ENCODE data around the gene SLC41A3.

Gene SLC41A3

DNA sequence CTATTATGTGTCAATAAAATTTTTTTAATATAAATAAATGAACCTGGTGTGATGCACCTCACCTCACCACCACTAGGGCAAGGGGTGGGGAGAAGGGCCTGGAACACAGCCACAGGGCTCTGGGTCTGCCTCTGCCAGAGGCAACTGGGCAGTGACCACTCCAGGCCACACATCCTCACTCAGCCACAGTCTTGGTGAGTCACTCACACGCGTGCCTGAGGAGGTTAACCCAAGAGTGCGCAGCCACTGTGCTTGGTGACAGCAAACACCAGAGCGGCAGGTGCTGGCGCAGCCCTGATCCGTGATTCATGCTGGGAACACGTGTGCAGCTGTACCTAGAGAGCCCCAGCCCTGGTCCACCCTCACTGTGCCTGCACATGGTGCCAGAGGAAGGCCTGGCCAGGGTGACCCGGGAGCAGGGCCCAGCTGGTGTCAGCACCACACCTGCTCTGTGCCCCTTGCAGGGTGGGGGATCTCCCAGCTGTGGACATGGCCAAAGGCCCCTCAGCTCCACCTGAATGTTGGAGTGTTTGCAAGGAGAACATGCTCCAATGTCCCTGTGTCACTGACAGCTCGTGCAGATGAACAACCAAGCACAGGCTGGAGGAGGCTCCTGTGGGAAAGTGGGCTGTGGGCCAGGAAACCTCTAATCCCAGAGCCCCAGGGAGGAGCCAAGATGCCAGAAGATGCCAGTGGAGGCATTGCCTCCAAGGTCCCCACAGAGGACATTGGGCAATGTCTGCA, 2.1 kb downstream of the SLC41A3 start:
- Histone ChIP-seq H3K4ac (ENCODE audit: low read depth, low read length) (no peak overlapping the region), H3K27ac (ENCODE audit: low read depth, low read length) (no peak overlapping the region)
- WGBS (ENCODE audit: extremely low coverage, insufficient coverage, low lambda C conversion rate) = no CpG with 5 or more reads among the region's 9 CpGs

DNA sequence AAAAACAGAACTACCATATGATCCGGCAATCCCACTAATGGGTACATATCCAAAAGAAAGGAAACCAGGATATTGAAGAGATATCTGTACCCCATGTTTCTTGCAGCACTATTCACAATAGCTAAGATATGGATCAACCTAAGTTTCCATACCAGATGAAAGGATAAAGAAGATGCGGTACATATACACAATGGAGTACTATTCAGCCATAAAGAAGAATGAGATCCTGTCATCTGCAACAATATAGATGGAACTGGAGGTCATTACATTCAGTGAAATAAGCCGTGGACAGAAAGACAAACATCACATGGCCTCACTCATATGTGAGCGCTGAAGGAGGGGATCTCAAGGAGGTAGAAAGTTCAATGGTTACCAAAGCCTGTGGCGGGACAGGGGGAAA, 3.0 kb downstream of the SLC41A3 start:
- no peaks in the 10 kb centered on the region for H3K79me2 ChIP-seq (ENCODE audit: control insufficient read depth, insufficient read depth, low read length)
- WGBS (ENCODE audit: extremely low coverage, insufficient coverage, low lambda C conversion rate) = no CpG with 5 or more reads among the region's 5 CpGs
- no peaks in the 10 kb centered on the region for H3K36me3 ChIP-seq (ENCODE audit: control insufficient read depth, insufficient read depth, low read length)
- no peak overlapping the region for H2AK5ac ChIP-seq (ENCODE audit: low read length)
- H3K56ac ChIP-seq (ENCODE audit: low read length) = no peak overlapping the region
- H3K4me1 ChIP-seq (ENCODE audit: control insufficient read depth, low read depth, low read length) = no peaks in the 10 kb centered on the region
- no peak overlapping the region for H3K4ac ChIP-seq (ENCODE audit: low read depth, low read length)
- no peaks in the 10 kb centered on the region for H3K27me3 ChIP-seq (ENCODE audit: insufficient read depth, low read length, poor library complexity)
- no peak for DNase-seq
- H3K9ac ChIP-seq (ENCODE audit: low read length) = no peak overlapping the region
- no peak overlapping the region for H4K8ac ChIP-seq (ENCODE audit: low read depth, low read length)
- H3K27ac ChIP-seq (ENCODE audit: low read depth, low read length) = no peak overlapping the region
- no peak overlapping the region for H3K23ac ChIP-seq (ENCODE audit: low read length)
- no peak overlapping the region for H3K4me2 ChIP-seq (ENCODE audit: low read length)
- H4K5ac ChIP-seq (ENCODE audit: low read length) = no peak overlapping the region
- no peak overlapping the region for H3K18ac ChIP-seq (ENCODE audit: low read length)
- no peak overlapping the region for H3K4me3 ChIP-seq (ENCODE audit: low read length)
- no peak overlapping the region for H2BK120ac ChIP-seq (ENCODE audit: low read depth, low read length)
- no peak overlapping the region for H2BK15ac ChIP-seq (replicated peaks; ENCODE audit: low read depth)
- no peaks in the 10 kb centered on the region for H3K79me1 ChIP-seq (ENCODE audit: low read length)
- no peak overlapping the region for H2BK5ac ChIP-seq (ENCODE audit: low read length)

More for the DNA sequence above, 2.1 kb downstream of the SLC41A3 start:
- Histone ChIP-seq H3K27me3 (ENCODE audit: insufficient read depth, low read length, poor library complexity) (no peaks in the 10 kb centered on the region), H2BK15ac (replicated peaks; ENCODE audit: low read depth) (no peak overlapping the region), H4K8ac (ENCODE audit: low read depth, low read length) (no peak overlapping the region), H3K56ac (ENCODE audit: low read length) (no peak overlapping the region), H2AK5ac (ENCODE audit: low read length) (no peak overlapping the region), H3K4me3 (ENCODE audit: low read length) (no peak overlapping the region), H2BK5ac (ENCODE audit: low read length) (no peak overlapping the region), H3K79me2 (ENCODE audit: control insufficient read depth, insufficient read depth, low read length) (no peaks in the 10 kb centered on the region), H3K36me3 (ENCODE audit: control insufficient read depth, insufficient read depth, low read length) (no peaks in the 10 kb centered on the region), H3K4me2 (ENCODE audit: low read length) (no peak overlapping the region), H3K4me1 (ENCODE audit: control insufficient read depth, low read depth, low read length) (no peaks in the 10 kb centered on the region), H3K79me1 (ENCODE audit: low read length) (no peaks in the 10 kb centered on the region), H3K9ac (ENCODE audit: low read length) (no peak overlapping the region), H3K23ac (ENCODE audit: low read length) (no peak overlapping the region), H3K18ac (ENCODE audit: low read length) (no peak overlapping the region), H4K5ac (ENCODE audit: low read length) (no peak overlapping the region), H2BK120ac (ENCODE audit: low read depth, low read length) (no peak overlapping the region)
- DNase-seq = peak; percentile 18

DNA sequence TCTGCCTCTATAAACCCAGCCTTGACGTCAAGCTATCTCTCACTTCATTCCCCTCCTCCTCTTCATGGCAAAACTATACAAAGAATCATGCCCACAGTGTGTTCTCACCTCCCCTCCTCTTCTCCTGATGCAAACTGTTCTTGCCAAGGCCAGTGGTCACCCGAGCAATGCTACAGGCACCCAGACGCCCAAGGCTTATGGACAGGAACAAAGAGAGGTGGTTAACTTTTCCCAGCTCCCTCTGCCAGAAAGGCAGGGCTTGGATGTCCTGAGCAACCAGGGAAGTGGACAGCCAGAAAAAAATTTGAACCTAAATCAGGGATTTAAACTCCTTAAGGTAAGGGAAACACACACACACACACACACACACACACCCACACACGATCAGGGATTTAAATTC, 5.1 kb downstream of the SLC41A3 start:
- no peaks in the 10 kb centered on the region for H3K36me3 ChIP-seq (ENCODE audit: control insufficient read depth, insufficient read depth, low read length)
- no peak for DNase-seq
- no peak overlapping the region for H3K4ac ChIP-seq (ENCODE audit: low read depth, low read length)
- H2BK120ac ChIP-seq (ENCODE audit: low read depth, low read length) = no peak overlapping the region
- no peaks in the 10 kb centered on the region for H3K79me1 ChIP-seq (ENCODE audit: low read length)
- no peaks in the 10 kb centered on the region for H3K27me3 ChIP-seq (ENCODE audit: insufficient read depth, low read length, poor library complexity)
- H3K23ac ChIP-seq (ENCODE audit: low read length) = no peak overlapping the region
- H3K4me1 ChIP-seq (ENCODE audit: control insufficient read depth, low read depth, low read length) = no peaks in the 10 kb centered on the region
- no peaks in the 10 kb centered on the region for H3K79me2 ChIP-seq (ENCODE audit: control insufficient read depth, insufficient read depth, low read length)
- H3K56ac ChIP-seq (ENCODE audit: low read length) = no peak overlapping the region
- no peak overlapping the region for H2BK15ac ChIP-seq (replicated peaks; ENCODE audit: low read depth)
- H4K8ac ChIP-seq (ENCODE audit: low read depth, low read length) = no peak overlapping the region
- H2BK5ac ChIP-seq (ENCODE audit: low read length) = no peak overlapping the region
- no peak overlapping the region for H3K27ac ChIP-seq (ENCODE audit: low read depth, low read length)
- no peak overlapping the region for H3K9ac ChIP-seq (ENCODE audit: low read length)
- no CpG with 5 or more reads among the region's 4 CpGs for WGBS (ENCODE audit: extremely low coverage, insufficient coverage, low lambda C conversion rate)
- no peak overlapping the region for H3K4me3 ChIP-seq (ENCODE audit: low read length)
- H3K4me2 ChIP-seq (ENCODE audit: low read length) = no peak overlapping the region
- no peak overlapping the region for H2AK5ac ChIP-seq (ENCODE audit: low read length)
- no peak overlapping the region for H4K5ac ChIP-seq (ENCODE audit: low read length)
- no peak overlapping the region for H3K18ac ChIP-seq (ENCODE audit: low read length)

DNA sequence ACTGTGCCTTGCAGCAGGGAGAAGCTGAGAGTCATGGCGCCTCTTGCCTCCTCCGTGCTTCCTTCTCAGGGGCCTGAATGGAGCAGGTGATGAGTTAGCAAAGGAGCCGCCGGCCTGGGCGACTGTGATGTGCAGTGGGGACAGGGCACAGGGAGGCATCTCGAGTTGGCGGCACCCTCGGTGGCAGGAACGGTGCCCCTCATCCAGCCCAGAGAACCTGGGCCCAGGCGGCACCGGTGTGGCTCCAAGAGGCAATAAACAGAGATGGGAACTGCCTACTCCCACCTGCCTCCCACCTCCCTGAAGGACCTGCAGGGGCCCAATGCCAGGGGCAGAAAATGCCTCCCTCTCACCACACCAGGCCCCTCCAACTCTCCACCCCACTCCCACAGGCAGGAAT, 6.2 kb downstream of the SLC41A3 start:
- Histone ChIP-seq H3K79me2 (ENCODE audit: control insufficient read depth, insufficient read depth, low read length) (no peaks in the 10 kb centered on the region), H3K4me3 (ENCODE audit: low read length) (no peak overlapping the region), H2BK15ac (replicated peaks; ENCODE audit: low read depth) (no peak overlapping the region), H3K18ac (ENCODE audit: low read length) (no peak overlapping the region), H2BK5ac (ENCODE audit: low read length) (no peak overlapping the region), H4K8ac (ENCODE audit: low read depth, low read length) (no peak overlapping the region), H3K9ac (ENCODE audit: low read length) (no peak overlapping the region), H3K4me2 (ENCODE audit: low read length) (no peak overlapping the region), H3K27ac (ENCODE audit: low read depth, low read length) (no peak overlapping the region), H3K36me3 (ENCODE audit: control insufficient read depth, insufficient read depth, low read length) (no peaks in the 10 kb centered on the region), H3K79me1 (ENCODE audit: low read length) (no peaks in the 10 kb centered on the region), H3K56ac (ENCODE audit: low read length) (no peak overlapping the region), H3K23ac (ENCODE audit: low read length) (no peak overlapping the region), H2AK5ac (ENCODE audit: low read length) (no peak overlapping the region), H2BK120ac (ENCODE audit: low read depth, low read length) (no peak overlapping the region), H4K5ac (ENCODE audit: low read length) (no peak overlapping the region), H3K4me1 (ENCODE audit: control insufficient read depth, low read depth, low read length) (no peaks in the 10 kb centered on the region), H3K27me3 (ENCODE audit: insufficient read depth, low read length, poor library complexity) (no peaks in the 10 kb centered on the region), H3K4ac (ENCODE audit: low read depth, low read length) (no peak overlapping the region)
- DNase-seq = no peak
- no CpG with 5 or more reads among the region's 11 CpGs for WGBS (ENCODE audit: extremely low coverage, insufficient coverage, low lambda C conversion rate)

DNA sequence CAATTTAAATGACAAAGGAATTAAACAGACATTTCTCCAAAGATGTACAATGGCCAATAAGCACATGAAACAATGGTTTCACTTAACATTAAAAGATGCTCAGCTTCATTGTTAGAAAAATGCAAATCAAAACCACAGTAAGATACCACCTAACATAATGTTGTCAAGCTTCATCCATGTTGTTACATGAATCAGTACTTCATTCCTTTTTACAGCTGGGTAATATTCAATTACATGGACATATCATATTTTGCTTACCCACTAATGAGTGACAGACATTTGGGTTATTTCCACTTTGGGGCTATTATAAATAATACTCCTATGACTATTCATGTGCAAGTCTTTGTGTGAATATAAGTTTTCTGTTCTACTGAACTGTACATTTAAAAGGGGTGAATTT, 7.8 kb downstream of the SLC41A3 start:
- H3K4me2 ChIP-seq (ENCODE audit: low read length) = no peak overlapping the region
- H4K5ac ChIP-seq (ENCODE audit: low read length) = no peak overlapping the region
- H2BK15ac ChIP-seq (replicated peaks; ENCODE audit: low read depth) = no peak overlapping the region
- H3K23ac ChIP-seq (ENCODE audit: low read length) = no peak overlapping the region
- no peak overlapping the region for H3K4me3 ChIP-seq (ENCODE audit: low read length)
- H3K56ac ChIP-seq (ENCODE audit: low read length) = no peak overlapping the region
- H3K4ac ChIP-seq (ENCODE audit: low read depth, low read length) = no peak overlapping the region
- no peaks in the 10 kb centered on the region for H3K4me1 ChIP-seq (ENCODE audit: control insufficient read depth, low read depth, low read length)
- no peak overlapping the region for H3K9ac ChIP-seq (ENCODE audit: low read length)
- no peaks in the 10 kb centered on the region for H3K36me3 ChIP-seq (ENCODE audit: control insufficient read depth, insufficient read depth, low read length)
- no peak overlapping the region for H2BK120ac ChIP-seq (ENCODE audit: low read depth, low read length)
- DNase-seq = no peak
- no peaks in the 10 kb centered on the region for H3K27me3 ChIP-seq (ENCODE audit: insufficient read depth, low read length, poor library complexity)
- no peak overlapping the region for H4K8ac ChIP-seq (ENCODE audit: low read depth, low read length)
- no peaks in the 10 kb centered on the region for H3K79me2 ChIP-seq (ENCODE audit: control insufficient read depth, insufficient read depth, low read length)
- no peak overlapping the region for H3K27ac ChIP-seq (ENCODE audit: low read depth, low read length)
- H2BK5ac ChIP-seq (ENCODE audit: low read length) = no peak overlapping the region
- no peaks in the 10 kb centered on the region for H3K79me1 ChIP-seq (ENCODE audit: low read length)
- no peak overlapping the region for H2AK5ac ChIP-seq (ENCODE audit: low read length)
- no peak overlapping the region for H3K18ac ChIP-seq (ENCODE audit: low read length)

DNA sequence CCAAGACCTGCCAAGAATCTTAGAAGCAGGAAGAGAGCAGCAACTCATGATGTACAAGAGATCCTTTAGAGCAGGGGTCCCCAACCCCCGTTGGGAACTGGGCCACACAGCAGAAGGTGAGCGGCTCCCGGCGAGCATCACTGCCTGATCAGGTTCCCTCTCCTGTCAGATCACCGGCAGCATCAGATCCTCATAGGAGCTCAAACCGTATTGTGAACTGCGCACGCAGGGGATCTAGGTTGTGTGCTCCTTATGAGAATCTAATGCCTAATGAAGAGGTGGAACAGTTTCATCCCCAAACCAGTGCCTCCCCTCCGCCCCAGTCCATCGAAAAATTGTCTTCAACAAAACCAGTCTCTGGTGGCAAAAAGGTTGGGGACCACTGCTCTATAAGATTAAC, 13.8 kb downstream of the SLC41A3 start:
- no peak overlapping the region for H3K4me3 ChIP-seq (ENCODE audit: low read length)
- H3K18ac ChIP-seq (ENCODE audit: low read length) = no peak overlapping the region
- no peak overlapping the region for H3K4me2 ChIP-seq (ENCODE audit: low read length)
- H4K5ac ChIP-seq (ENCODE audit: low read length) = no peak overlapping the region
- no peaks in the 10 kb centered on the region for H3K79me1 ChIP-seq (ENCODE audit: low read length)
- no peak overlapping the region for H3K9ac ChIP-seq (ENCODE audit: low read length)
- H2BK5ac ChIP-seq (ENCODE audit: low read length) = no peak overlapping the region
- no peaks in the 10 kb centered on the region for H3K27me3 ChIP-seq (ENCODE audit: insufficient read depth, low read length, poor library complexity)
- no peaks in the 10 kb centered on the region for H3K79me2 ChIP-seq (ENCODE audit: control insufficient read depth, insufficient read depth, low read length)
- DNase-seq = no peak
- no peak overlapping the region for H3K27ac ChIP-seq (ENCODE audit: low read depth, low read length)
- no CpG with 5 or more reads among the region's 10 CpGs for WGBS (ENCODE audit: extremely low coverage, insufficient coverage, low lambda C conversion rate)
- no peak overlapping the region for H2BK120ac ChIP-seq (ENCODE audit: low read depth, low read length)
- no peak overlapping the region for H2BK15ac ChIP-seq (replicated peaks; ENCODE audit: low read depth)
- no peak overlapping the region for H3K23ac ChIP-seq (ENCODE audit: low read length)
- H2AK5ac ChIP-seq (ENCODE audit: low read length) = no peak overlapping the region
- no peak overlapping the region for H3K4ac ChIP-seq (ENCODE audit: low read depth, low read length)
- H4K8ac ChIP-seq (ENCODE audit: low read depth, low read length) = no peak overlapping the region
- no peaks in the 10 kb centered on the region for H3K36me3 ChIP-seq (ENCODE audit: control insufficient read depth, insufficient read depth, low read length)
- H3K4me1 ChIP-seq (ENCODE audit: control insufficient read depth, low read depth, low read length) = no peaks in the 10 kb centered on the region
- no peak overlapping the region for H3K56ac ChIP-seq (ENCODE audit: low read length)

All from mesendoderm (in vitro differentiated cells).